Liver (tissue), 9 donors: Measurements from ENCODE around the gene PLA2G4F. TPM values are rescaled to one million over a fixed set of nuclear protein-coding genes. Genes with fewer than 3 reads are reported as not detected.

Experiments used
- DNase-seq: peaks from one replicate; pipeline ENCODE4 v3.0.0-alpha.2; 2017; ENCODE audit warnings: low spot score
- H3K27ac ChIP-seq, 2 donors: one replicate each; pipeline ENCODE4 v1.7.0; 2013; ENCODE audit warnings: inconsistent platforms in 2 of 2, low read length in 2 of 2, control low read depth in 1 of 2, low read depth in 1 of 2, mild to moderate bottlenecking in 1 of 2
- H3K27me3 ChIP-seq, 4 donors: one replicate each; pipeline versions ENCODE4 v1.6.1 to v1.7.0; 2013; ENCODE audit warnings: low read length in 3 of 4, inconsistent platforms in 1 of 4, mild to moderate bottlenecking in 1 of 4, moderate library complexity in 1 of 4; ENCODE audit not compliant: control insufficient read depth in 4 of 4, insufficient read depth in 4 of 4
- H3K36me3 ChIP-seq, 4 donors: one replicate each; pipeline versions ENCODE4 v1.6.1 to v1.7.0; 2013; ENCODE audit warnings: low read length in 3 of 4, mild to moderate bottlenecking in 3 of 4, low read depth in 1 of 4, moderate library complexity in 1 of 4; ENCODE audit not compliant: control insufficient read depth in 4 of 4, insufficient read depth in 3 of 4
- H3K4me1 ChIP-seq, 4 donors: one replicate each; pipeline versions ENCODE4 v1.6.1 to v1.7.0; 2013; ENCODE audit warnings: low read length in 3 of 4, mild to moderate bottlenecking in 3 of 4, moderate library complexity in 1 of 4; ENCODE audit not compliant: control insufficient read depth in 4 of 4, insufficient read depth in 4 of 4
- H3K4me3 ChIP-seq, 3 donors: one replicate each; pipeline versions ENCODE4 v1.6.1 to v1.7.0; 2013; ENCODE audit warnings: low read length in 3 of 3, control low read depth in 1 of 3, low read depth in 1 of 3, mild to moderate bottlenecking in 1 of 3
- H3K9ac ChIP-seq, 2 donors: one replicate each; pipeline ENCODE4 v1.7.0; 2013; ENCODE audit warnings: low read length in 2 of 2, mild to moderate bottlenecking in 2 of 2, moderate library complexity in 2 of 2, control low read depth in 1 of 2, low read depth in 1 of 2
- H3K9me3 ChIP-seq, 4 donors: one replicate each; pipeline versions ENCODE4 v1.6.1 to v1.7.0; 2013; ENCODE audit warnings: low read length in 3 of 4; ENCODE audit not compliant: control insufficient read depth in 4 of 4
- ATF3 ChIP-seq: IDR thresholded peaks from 2 replicates; pipeline ENCODE4 v1.6.1; 2016; ENCODE audit warnings: antibody characterized with exemption
- EGR1 ChIP-seq, 2 donors: IDR thresholded peaks; 2 replicates each; pipeline ENCODE4 v1.6.1; 2016 to 2018; ENCODE audit warnings: antibody characterized with exemption in 2 of 2, low read depth in 2 of 2
- FOXA1 ChIP-seq: IDR thresholded peaks from 2 replicates; pipeline ENCODE4 v1.6.1; 2016; ENCODE audit warnings: antibody characterized with exemption
- FOXA2 ChIP-seq: IDR thresholded peaks from 2 replicates; pipeline ENCODE4 v1.6.1; 2016; ENCODE audit warnings: antibody characterized with exemption
- JUND ChIP-seq, 2 donors: IDR thresholded peaks; 2 replicates each; pipeline ENCODE4 v1.6.1; 2016; ENCODE audit warnings: antibody characterized with exemption in 2 of 2
- MAX ChIP-seq: IDR thresholded peaks from 2 replicates; pipeline ENCODE4 v1.6.1; 2016; ENCODE audit warnings: antibody characterized with exemption
- NR2F2 ChIP-seq: IDR thresholded peaks from 2 replicates; pipeline ENCODE4 v1.6.1; 2016; ENCODE audit warnings: antibody characterized with exemption
- RXRA ChIP-seq, 2 donors: IDR thresholded peaks; 2 replicates each; pipeline ENCODE4 v1.6.1; 2017 to 2018; ENCODE audit warnings: antibody characterized with exemption in 2 of 2, mild to moderate bottlenecking in 1 of 2
- SP1 ChIP-seq: IDR thresholded peaks from 2 replicates; pipeline ENCODE4 v1.6.1; 2018; ENCODE audit warnings: antibody characterized with exemption, mild to moderate bottlenecking
- TAF1 ChIP-seq: conservative IDR thresholded peaks from 2 replicates; pipeline ENCODE4 v1.6.1; 2016; ENCODE audit warnings: antibody characterized with exemption, mild to moderate bottlenecking
- YY1 ChIP-seq: IDR thresholded peaks from 2 replicates; pipeline ENCODE4 v1.6.1; 2016; ENCODE audit warnings: antibody characterized with exemption, mild to moderate bottlenecking
- ZBTB33 ChIP-seq: IDR thresholded peaks from 2 replicates; pipeline ENCODE4 v1.6.1; 2016; ENCODE audit warnings: antibody characterized with exemption
- WGBS: extraction: QIAGEN DNeasy Blood & Tissue Kit; methylation state at CpG from one replicate; pipeline ENCODE4 v1.1.7; 2013; 5-methylcytosine and 5-hydroxymethylcytosine counted together
- polyA plus RNA-seq, 2 donors: library from polyadenylated mRNA; stranded (reverse) in 1 of 2; unstranded in 1 of 2; fragments of 200-250 nt in 1 of 2; fragments of >200 nt in 1 of 2; fragmentation: Nextera tagmentation in 1 of 2; extraction: Ambion mirVana in 1 of 2; gene quantifications; one replicate each; pipeline versions ENCODE4 v1.2.1 to v1.2.3, GENCODE V29; 2013 to 2015
- total RNA-seq, 2 donors: library from RNA; depleted of rRNA; stranded (reverse); fragments of >200 nt; gene quantifications; one replicate each; pipeline ENCODE4 v1.2.3, GENCODE V29; 2014
- TF ChIP-seq, protein P1 (sequence below): fragments of 150-350 bp; IDR thresholded peaks from 2 replicates; pipeline ENCODE4 v1.5.1; 2017; ENCODE audit warnings: improper control_type of control experiment, low read depth, low read length; ENCODE audit not compliant: missing input control
- TF ChIP-seq, protein P2 (sequence below): IDR thresholded peaks from 2 replicates; pipeline ENCODE4 v1.6.1; 2016; ENCODE audit warnings: antibody characterized with exemption, mild to moderate bottlenecking
- donor health status: healthy.
- donor health status: healthy.
- donor health status: healthy.
- donor health status: healthy.
- donor health status: healthy.

The PLA2G4F gene
- total and polyA plus RNA-seq, 4 donors, result not detected

- Histone ChIP-seq H3K27me3 (no peaks in the 10 kb centered on the region), H3K4me1 (no peaks in the 10 kb centered on the region), H3K4me3 (no peak overlapping the region), H3K9ac (no peak overlapping the region), H3K36me3 (no peaks in the 10 kb centered on the region), H3K9me3 (no peaks in the 10 kb centered on the region), H3K27ac (no peak overlapping the region)
- no peak for TF ChIP-seq JUND (IDR thresholded peaks at IDR 0.05)
- TF ChIP-seq TAF1, result no peak
- TF ChIP-seq, protein P1, sequence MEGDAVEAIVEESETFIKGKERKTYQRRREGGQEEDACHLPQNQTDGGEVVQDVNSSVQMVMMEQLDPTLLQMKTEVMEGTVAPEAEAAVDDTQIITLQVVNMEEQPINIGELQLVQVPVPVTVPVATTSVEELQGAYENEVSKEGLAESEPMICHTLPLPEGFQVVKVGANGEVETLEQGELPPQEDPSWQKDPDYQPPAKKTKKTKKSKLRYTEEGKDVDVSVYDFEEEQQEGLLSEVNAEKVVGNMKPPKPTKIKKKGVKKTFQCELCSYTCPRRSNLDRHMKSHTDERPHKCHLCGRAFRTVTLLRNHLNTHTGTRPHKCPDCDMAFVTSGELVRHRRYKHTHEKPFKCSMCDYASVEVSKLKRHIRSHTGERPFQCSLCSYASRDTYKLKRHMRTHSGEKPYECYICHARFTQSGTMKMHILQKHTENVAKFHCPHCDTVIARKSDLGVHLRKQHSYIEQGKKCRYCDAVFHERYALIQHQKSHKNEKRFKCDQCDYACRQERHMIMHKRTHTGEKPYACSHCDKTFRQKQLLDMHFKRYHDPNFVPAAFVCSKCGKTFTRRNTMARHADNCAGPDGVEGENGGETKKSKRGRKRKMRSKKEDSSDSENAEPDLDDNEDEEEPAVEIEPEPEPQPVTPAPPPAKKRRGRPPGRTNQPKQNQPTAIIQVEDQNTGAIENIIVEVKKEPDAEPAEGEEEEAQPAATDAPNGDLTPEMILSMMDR, result no peak
- no peak for TF ChIP-seq FOXA2
- no peak for TF ChIP-seq ZBTB33
- no peak for TF ChIP-seq SP1
- no peak for TF ChIP-seq EGR1 (IDR thresholded peaks at IDR 0.05; ENCODE audit: low read depth in 2 of 2)
- DNase-seq, result no peak
These were observed 48.2 kb downstream of the PLA2G4F start for GRCh38 chr15:42108189-42108588.

DNA sequence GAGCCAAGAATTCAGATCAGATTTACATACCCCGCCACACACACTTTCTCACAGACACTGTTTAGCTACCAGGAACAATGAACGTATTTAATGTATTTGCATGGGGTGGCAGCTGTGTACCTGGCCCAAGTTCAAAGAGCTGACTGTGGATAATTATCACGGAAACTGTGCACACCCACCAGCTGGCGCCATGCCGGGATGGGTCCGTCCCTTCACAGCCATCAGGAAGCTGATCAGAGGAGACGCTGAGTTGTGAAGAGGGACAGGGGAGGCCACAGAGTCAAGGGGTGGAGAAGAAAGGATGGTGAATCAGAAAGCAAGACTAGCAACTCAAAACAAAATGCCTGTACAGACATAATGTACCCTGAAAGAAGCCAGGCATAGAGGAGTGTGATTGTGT, 49.0 kb downstream of the PLA2G4F start:
- no peak for DNase-seq
- TF ChIP-seq, protein P2, sequence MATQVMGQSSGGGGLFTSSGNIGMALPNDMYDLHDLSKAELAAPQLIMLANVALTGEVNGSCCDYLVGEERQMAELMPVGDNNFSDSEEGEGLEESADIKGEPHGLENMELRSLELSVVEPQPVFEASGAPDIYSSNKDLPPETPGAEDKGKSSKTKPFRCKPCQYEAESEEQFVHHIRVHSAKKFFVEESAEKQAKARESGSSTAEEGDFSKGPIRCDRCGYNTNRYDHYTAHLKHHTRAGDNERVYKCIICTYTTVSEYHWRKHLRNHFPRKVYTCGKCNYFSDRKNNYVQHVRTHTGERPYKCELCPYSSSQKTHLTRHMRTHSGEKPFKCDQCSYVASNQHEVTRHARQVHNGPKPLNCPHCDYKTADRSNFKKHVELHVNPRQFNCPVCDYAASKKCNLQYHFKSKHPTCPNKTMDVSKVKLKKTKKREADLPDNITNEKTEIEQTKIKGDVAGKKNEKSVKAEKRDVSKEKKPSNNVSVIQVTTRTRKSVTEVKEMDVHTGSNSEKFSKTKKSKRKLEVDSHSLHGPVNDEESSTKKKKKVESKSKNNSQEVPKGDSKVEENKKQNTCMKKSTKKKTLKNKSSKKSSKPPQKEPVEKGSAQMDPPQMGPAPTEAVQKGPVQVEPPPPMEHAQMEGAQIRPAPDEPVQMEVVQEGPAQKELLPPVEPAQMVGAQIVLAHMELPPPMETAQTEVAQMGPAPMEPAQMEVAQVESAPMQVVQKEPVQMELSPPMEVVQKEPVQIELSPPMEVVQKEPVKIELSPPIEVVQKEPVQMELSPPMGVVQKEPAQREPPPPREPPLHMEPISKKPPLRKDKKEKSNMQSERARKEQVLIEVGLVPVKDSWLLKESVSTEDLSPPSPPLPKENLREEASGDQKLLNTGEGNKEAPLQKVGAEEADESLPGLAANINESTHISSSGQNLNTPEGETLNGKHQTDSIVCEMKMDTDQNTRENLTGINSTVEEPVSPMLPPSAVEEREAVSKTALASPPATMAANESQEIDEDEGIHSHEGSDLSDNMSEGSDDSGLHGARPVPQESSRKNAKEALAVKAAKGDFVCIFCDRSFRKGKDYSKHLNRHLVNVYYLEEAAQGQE, result no peak
- TF ChIP-seq EGR1 (IDR thresholded peaks at IDR 0.05; ENCODE audit: low read depth in 2 of 2) (no peak), FOXA1 (no peak), ATF3 (no peak), JUND (IDR thresholded peaks at IDR 0.05) (no peak), YY1 (no peak), RXRA (IDR thresholded peaks at IDR 0.05) (no peak), MAX (no peak), ZBTB33 (no peak), NR2F2 (no peak)

More for the DNA sequence above, 49.0 kb downstream of the PLA2G4F start:
- no peak overlapping the region for H3K4me3 ChIP-seq
- H3K9me3 ChIP-seq, result no peaks in the 10 kb centered on the region
- no peaks in the 10 kb centered on the region for H3K36me3 ChIP-seq
- 57% methylated on average over 7 of the region's 7 CpGs for WGBS
- H3K9ac ChIP-seq, result no peak overlapping the region
- no peak overlapping the region for H3K27ac ChIP-seq
- H3K4me1 ChIP-seq, result no peaks in the 10 kb centered on the region
- no peaks in the 10 kb centered on the region for H3K27me3 ChIP-seq
